ENCODE measurements around the gene RGS6. TPM values are rescaled to one million over a fixed set of nuclear protein-coding genes. Genes with fewer than 3 reads are reported as not detected.

RGS6 gene
- total and polyA plus RNA-seq, 8 donors: 0.06 to 0.47 (median 0.20) TPM; not detected in 1

GRCh38 chr14:72094844-72095582 lies 162.8 kb downstream of the RGS6 start:
- FAIRE-seq (no peak), ATAC-seq (no peak), DNase-seq (no peak)
- Histone ChIP-seq H3K9me3 (no peaks in the 10 kb centered on the region), H3K36me3 (no peaks in the 10 kb centered on the region), H3K4me1 (no peaks in the 10 kb centered on the region), H3K27ac (no peak overlapping the region), H3K4me3 (no peak overlapping the region), H3K27me3 (no peaks in the 10 kb centered on the region)
- 54 to 66% methylated on average over 6 of the region's 6 CpGs for WGBS, 2 donors
- no peak for TF ChIP-seq CTCF (IDR thresholded peaks at IDR 0.05)
- intact Hi-C loops (cut with DNase I): no loop called here

GRCh38 chr14:72097173-72097783 lies 165.0 kb downstream of the RGS6 start:
- no peaks in the 10 kb centered on the region for H3K9me3 ChIP-seq
- H3K27ac ChIP-seq: no peak overlapping the region
- DNase-seq (no peak), ATAC-seq (no peak), FAIRE-seq (no peak)
- intact Hi-C loops (cut with DNase I): no loop called here
- 35 to 62% methylated on average over 4 of the region's 4 CpGs for whole genome bisulfite sequencing, 2 donors
- no peak for TF ChIP-seq CTCF (IDR thresholded peaks at IDR 0.05)
- no peak overlapping the region for H3K4me3 ChIP-seq
- H3K27me3 ChIP-seq: no peaks in the 10 kb centered on the region
- H3K4me1 ChIP-seq: no peaks in the 10 kb centered on the region
- no peaks in the 10 kb centered on the region for H3K36me3 ChIP-seq

GRCh38 chr14:72098210-72098609 lies 166.0 kb downstream of the RGS6 start:
- Histone ChIP-seq H3K4me1 (no peaks in the 10 kb centered on the region), H3K4me3 (no peak overlapping the region), H3K27me3 (no peaks in the 10 kb centered on the region), H3K27ac (no peak overlapping the region), H3K36me3 (no peaks in the 10 kb centered on the region), H3K9me3 (no peaks in the 10 kb centered on the region)
- no peak for DNase-seq
- TF ChIP-seq CTCF (IDR thresholded peaks at IDR 0.05): no peak
- no peak for ATAC-seq
- no peak for FAIRE-seq
- 32 to 34% methylated on average over 4 of the region's 4 CpGs for WGBS, 2 donors
- intact Hi-C loops (cut with DNase I): no loop called here

- Histone ChIP-seq H3K4me3 (no peak overlapping the region), H3K27ac (no peak overlapping the region), H3K4me1 (no peaks in the 10 kb centered on the region), H3K9me3 (no peaks in the 10 kb centered on the region), H3K36me3 (no peaks in the 10 kb centered on the region), H3K27me3 (no peaks in the 10 kb centered on the region)
- TF ChIP-seq CTCF (IDR thresholded peaks at IDR 0.05): no peak
- DNase-seq (no peak), FAIRE-seq (no peak), ATAC-seq (no peak)
- WGBS, 2 donors: 59% methylated on average over 3 of the region's 3 CpGs
- intact Hi-C loops (cut with DNase I): no loop called here
Observed at GRCh38 chr14:72099566-72099965, 167.3 kb downstream of the RGS6 start.

All from pancreas (tissue), 10 donors.